GM19023 (cell line): ENCODE data around the gene CDH18.

ENCODE experiments used
- ATAC-seq: cut with Tn5 transposase; IDR thresholded peaks from one replicate; pipeline ENCODE4 v1.9.1; 2021; ENCODE audit warnings: mild to moderate bottlenecking, moderate library complexity; ENCODE audit not compliant: unreplicated experiment

Gene CDH18

GRCh38 chr5:19987612-19988361 lies at the start of gene CDH18:
Gene CDH18, minus strand, starts transcription at chr5:19988200. Its CDS starts 149,214 bp downstream, at chr5:19838986.
- ATAC-seq = no peak

- ATAC-seq = no peak
Measured at GRCh38 chr5:20034717-20035116, 46.7 kb upstream of the CDH18 start.

GRCh38 chr5:20033881-20034280 lies 45.9 kb upstream of the CDH18 start:
- no peak for ATAC-seq

- no peak for ATAC-seq
Measured at GRCh38 chr5:20032896-20033295, 44.9 kb upstream of the CDH18 start.

GRCh38 chr5:20030125-20030524 lies 42.1 kb upstream of the CDH18 start:
- no peak for ATAC-seq

- no peak for ATAC-seq
Measured at GRCh38 chr5:20029266-20029665, 41.3 kb upstream of the CDH18 start.

GRCh38 chr5:20028506-20028905 lies 40.5 kb upstream of the CDH18 start:
- ATAC-seq = no peak

GRCh38 chr5:20023686-20024180 lies 35.7 kb upstream of the CDH18 start:
- ATAC-seq = no peak

- no peak for ATAC-seq
Measured at GRCh38 chr5:20020247-20020646, 32.2 kb upstream of the CDH18 start.

- no peak for ATAC-seq
Measured at GRCh38 chr5:20017021-20017420, 29.0 kb upstream of the CDH18 start.

- no peak for ATAC-seq
Measured at GRCh38 chr5:20000416-20000815, 12.4 kb upstream of the CDH18 start.

- no peak for ATAC-seq
Measured at GRCh38 chr5:19988457-19988856, 457 bp upstream of the CDH18 start.

GRCh38 chr5:19986806-19987205 lies 1.2 kb downstream of the CDH18 start:
- ATAC-seq = no peak

- ATAC-seq = no peak
Measured at GRCh38 chr5:19986031-19986619, 1.9 kb downstream of the CDH18 start.

- no peak for ATAC-seq
Measured at GRCh38 chr5:19978476-19978875, 9.5 kb downstream of the CDH18 start.

- ATAC-seq = no peak
Measured at GRCh38 chr5:19977099-19977498, 10.9 kb downstream of the CDH18 start.

- ATAC-seq = no peak
Measured at GRCh38 chr5:19975795-19976194, 12.2 kb downstream of the CDH18 start.

GRCh38 chr5:19960451-19960850 lies 27.5 kb downstream of the CDH18 start:
- no peak for ATAC-seq

- no peak for ATAC-seq
Measured at GRCh38 chr5:19959830-19960384, 28.1 kb downstream of the CDH18 start.

- ATAC-seq = no peak
Measured at GRCh38 chr5:19950897-19951296, 37.1 kb downstream of the CDH18 start.

- no peak for ATAC-seq
Measured at GRCh38 chr5:19940192-19940591, 47.8 kb downstream of the CDH18 start.

- no peak for ATAC-seq
Measured at GRCh38 chr5:19930451-19930850, 57.5 kb downstream of the CDH18 start.
